Tibial nerve (tissue), 4 donors: Measurements from ENCODE around the gene NYNRIN. TPM values are rescaled to one million over a fixed set of nuclear protein-coding genes. Genes with fewer than 3 reads are reported as not detected.

Experiments
- DNase-seq, 2 donors: peaks; one replicate each; pipeline ENCODE4 v3.0.0-alpha.2; 2019; ENCODE audit warnings: low spot score in 2 of 2
- H3K27ac ChIP-seq, 4 donors: fragments of 200-600 bp; sonication (generic) in 3 of 4; one replicate each; pipeline ENCODE4 v1.5.1; 2017 to 2019; ENCODE audit warnings: mild to moderate bottlenecking in 1 of 4
- H3K27me3 ChIP-seq, 2 donors: fragments of 200-600 bp; sonication (generic) in 1 of 2; one replicate each; pipeline versions ENCODE4 v1.5.1 to v1.6.0; 2017 to 2019
- H3K36me3 ChIP-seq, 3 donors: fragments of 200-600 bp; sonication (generic); one replicate each; pipeline ENCODE4 v1.5.1; 2018 to 2019
- H3K4me1 ChIP-seq, 4 donors: fragments of 200-600 bp; sonication (generic) in 3 of 4; one replicate each; pipeline ENCODE4 v1.5.1; 2017 to 2019
- H3K4me3 ChIP-seq, 4 donors: fragments of 200-600 bp; sonication (generic) in 3 of 4; one replicate each; pipeline ENCODE4 v1.5.1; 2017 to 2019; ENCODE audit warnings: mild to moderate bottlenecking in 1 of 4, moderate library complexity in 1 of 4
- H3K9me3 ChIP-seq, 4 donors: fragments of 200-600 bp; sonication (generic) in 3 of 4; one replicate each; pipeline ENCODE4 v1.5.1; 2017 to 2019
- EP300 ChIP-seq, 2 donors: sonication (generic); formaldehyde crosslinking; IDR thresholded peaks; one replicate each; pipeline ENCODE4 v1.6.1; 2017; ENCODE audit warnings: antibody characterized with exemption in 2 of 2, mild to moderate bottlenecking in 1 of 2
- POLR2A ChIP-seq, 2 donors: fragments of 450-650 bp; IDR thresholded peaks; one replicate each; pipeline ENCODE4 v1.6.1; 2017; ENCODE audit warnings: antibody characterized with exemption in 2 of 2, mild to moderate bottlenecking in 2 of 2, moderate library complexity in 2 of 2
- WGBS, 2 donors: methylation state at CpG; one replicate each; pipeline ENCODE4 v1.1.5; 2018; 5-methylcytosine and 5-hydroxymethylcytosine counted together
- total RNA-seq, 4 donors: library from RNA; depleted of rRNA; stranded (reverse); fragments of >200 nt; gene quantifications; one replicate each; pipeline ENCODE4 v1.1.0, GENCODE V29; 2016
- TF ChIP-seq, protein P1 (sequence below), 5 experiments: fragments of 200-600 bp in 3 of 5; fragments of 450-650 bp in 2 of 5; sonication (generic) in 3 of 5; IDR thresholded peaks; one replicate each; pipeline ENCODE4 v1.5.1; 2016 to 2019; ENCODE audit warnings: antibody characterized with exemption in 5 of 5, mild to moderate bottlenecking in 3 of 5, moderate library complexity in 2 of 5

Gene NYNRIN
- total RNA-seq, 4 donors from 2014 or later, result 17.4 to 24.7 (median 19.4) TPM

- H3K27me3 ChIP-seq, result no peaks in the 10 kb centered on the region
- DNase-seq, result no peak
- peak overlapping the region; percentile 16 to 89 (median 80) for H3K27ac ChIP-seq
- peaks cover 0 to 72% (median 30%) of the 10 kb centered on the region in 4 donors for H3K4me1 ChIP-seq
- H3K4me3 ChIP-seq, result peak overlapping the region in 3 of 4 donors; percentile 70 to 88 (median 74)
- TF ChIP-seq POLR2A (IDR thresholded peaks at IDR 0.05) (no peak), EP300 (IDR thresholded peaks at IDR 0.05) (peak in 1 of 2 donors; percentile 22)
- TF ChIP-seq, protein P1, sequence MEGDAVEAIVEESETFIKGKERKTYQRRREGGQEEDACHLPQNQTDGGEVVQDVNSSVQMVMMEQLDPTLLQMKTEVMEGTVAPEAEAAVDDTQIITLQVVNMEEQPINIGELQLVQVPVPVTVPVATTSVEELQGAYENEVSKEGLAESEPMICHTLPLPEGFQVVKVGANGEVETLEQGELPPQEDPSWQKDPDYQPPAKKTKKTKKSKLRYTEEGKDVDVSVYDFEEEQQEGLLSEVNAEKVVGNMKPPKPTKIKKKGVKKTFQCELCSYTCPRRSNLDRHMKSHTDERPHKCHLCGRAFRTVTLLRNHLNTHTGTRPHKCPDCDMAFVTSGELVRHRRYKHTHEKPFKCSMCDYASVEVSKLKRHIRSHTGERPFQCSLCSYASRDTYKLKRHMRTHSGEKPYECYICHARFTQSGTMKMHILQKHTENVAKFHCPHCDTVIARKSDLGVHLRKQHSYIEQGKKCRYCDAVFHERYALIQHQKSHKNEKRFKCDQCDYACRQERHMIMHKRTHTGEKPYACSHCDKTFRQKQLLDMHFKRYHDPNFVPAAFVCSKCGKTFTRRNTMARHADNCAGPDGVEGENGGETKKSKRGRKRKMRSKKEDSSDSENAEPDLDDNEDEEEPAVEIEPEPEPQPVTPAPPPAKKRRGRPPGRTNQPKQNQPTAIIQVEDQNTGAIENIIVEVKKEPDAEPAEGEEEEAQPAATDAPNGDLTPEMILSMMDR (IDR thresholded peaks at IDR 0.05), result no peak
- WGBS, 2 donors, result 39 to 43% methylated on average over 4 of the region's 4 CpGs
- H3K9me3 ChIP-seq, result no peaks in the 10 kb centered on the region
- no peaks in the 10 kb centered on the region for H3K36me3 ChIP-seq
Measured at GRCh38 chr14:24399999-24400718, 1.4 kb downstream of the NYNRIN start.

DNA sequence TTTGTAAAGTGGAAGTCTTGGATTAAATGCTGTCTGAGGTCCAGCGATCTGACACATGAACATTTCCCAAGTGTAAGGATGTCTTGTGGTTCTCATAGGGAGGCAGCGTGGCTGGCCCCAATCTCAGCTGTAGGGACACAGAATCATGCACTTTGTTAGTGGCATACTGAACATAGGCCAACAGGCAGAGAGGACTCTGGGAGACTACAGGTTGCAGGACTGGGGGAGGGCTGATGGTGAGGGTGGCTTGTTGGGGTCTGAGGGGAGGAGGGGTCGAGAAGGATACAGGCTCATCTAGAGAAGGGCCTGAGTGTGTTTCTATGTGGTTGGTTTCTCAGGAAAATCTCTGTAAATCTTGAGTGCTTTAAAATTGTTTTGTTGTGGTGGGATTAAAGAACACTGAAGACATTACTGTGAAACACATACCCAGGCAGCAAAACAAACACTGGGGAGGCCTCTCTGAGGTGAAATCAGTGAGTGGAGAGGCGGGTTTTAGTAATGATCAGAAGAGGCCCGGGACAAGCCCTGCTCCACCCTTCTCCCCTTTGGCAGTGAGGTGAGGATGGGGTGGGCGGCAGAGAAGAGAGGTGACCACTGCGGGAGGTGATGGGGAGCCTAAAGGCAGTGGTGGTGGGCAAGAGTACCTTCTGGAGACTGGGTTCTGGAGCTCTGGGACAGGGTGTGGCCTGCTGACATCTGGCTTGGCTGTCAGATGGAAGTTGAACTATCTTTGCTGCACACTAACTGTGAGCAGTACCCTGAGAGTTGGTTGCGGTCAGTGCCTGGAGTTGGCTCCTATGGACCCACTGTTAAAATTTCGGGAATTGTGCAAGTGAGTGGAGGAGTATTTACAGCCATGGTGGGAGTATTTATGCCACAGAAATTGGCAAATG, 3.3 kb downstream of the NYNRIN start:
- Histone ChIP-seq H3K27me3 (no peaks in the 10 kb centered on the region), H3K4me1 (peaks cover 0 to 72% (median 30%) of the 10 kb centered on the region in 4 donors), H3K27ac (peak overlapping the region in 3 of 4 donors; percentile 0 to 89 (median 80)), H3K4me3 (no peak overlapping the region), H3K9me3 (no peaks in the 10 kb centered on the region), H3K36me3 (peaks cover 0 to 13% (median 0%) of the 10 kb centered on the region in 3 donors)
- 47 to 48% methylated on average over 9 of the region's 9 CpGs for WGBS, 2 donors
- no peak for TF ChIP-seq EP300 (IDR thresholded peaks at IDR 0.05)
- no peak for TF ChIP-seq POLR2A (IDR thresholded peaks at IDR 0.05)
- TF ChIP-seq, protein P1 (IDR thresholded peaks at IDR 0.05), result no peak
- DNase-seq, result no peak

- Histone ChIP-seq H3K9me3 (no peaks in the 10 kb centered on the region), H3K27ac (peak overlapping the region in 2 of 4 donors; percentile 41 to 89), H3K4me3 (no peak overlapping the region), H3K4me1 (peaks cover 0 to 64% (median 27%) of the 10 kb centered on the region in 4 donors), H3K27me3 (no peaks in the 10 kb centered on the region), H3K36me3 (peaks cover 0 to 24% (median 0%) of the 10 kb centered on the region in 3 donors)
- no peak for DNase-seq
- WGBS, 2 donors, result 31 to 40% methylated on average over 7 of the region's 7 CpGs
- peak in 1 of 2 donors; percentile 51 for TF ChIP-seq EP300 (IDR thresholded peaks at IDR 0.05)
- TF ChIP-seq, protein P1 (IDR thresholded peaks at IDR 0.05), result no peak
Measured at GRCh38 chr14:24403294-24403998, 4.6 kb downstream of the NYNRIN start.

- H3K4me1 ChIP-seq, result peaks cover 0 to 55% (median 22%) of the 10 kb centered on the region in 4 donors
- H3K27ac ChIP-seq, result no peak overlapping the region
- H3K36me3 ChIP-seq, result peaks cover 0 to 38% (median 0%) of the 10 kb centered on the region in 3 donors
- no peak for DNase-seq
- no peaks in the 10 kb centered on the region for H3K27me3 ChIP-seq
- H3K9me3 ChIP-seq, result no peaks in the 10 kb centered on the region
- 52 to 69% methylated on average over 4 of the region's 4 CpGs for WGBS, 2 donors
- no peak for TF ChIP-seq POLR2A (IDR thresholded peaks at IDR 0.05)
- no peak for TF ChIP-seq EP300 (IDR thresholded peaks at IDR 0.05)
- TF ChIP-seq, protein P1 (IDR thresholded peaks at IDR 0.05), result no peak
- no peak overlapping the region for H3K4me3 ChIP-seq
Measured at GRCh38 chr14:24404814-24405213, 6.0 kb downstream of the NYNRIN start.
